ENCODE results near the gene CERS2.

The CERS2 gene

DNA sequence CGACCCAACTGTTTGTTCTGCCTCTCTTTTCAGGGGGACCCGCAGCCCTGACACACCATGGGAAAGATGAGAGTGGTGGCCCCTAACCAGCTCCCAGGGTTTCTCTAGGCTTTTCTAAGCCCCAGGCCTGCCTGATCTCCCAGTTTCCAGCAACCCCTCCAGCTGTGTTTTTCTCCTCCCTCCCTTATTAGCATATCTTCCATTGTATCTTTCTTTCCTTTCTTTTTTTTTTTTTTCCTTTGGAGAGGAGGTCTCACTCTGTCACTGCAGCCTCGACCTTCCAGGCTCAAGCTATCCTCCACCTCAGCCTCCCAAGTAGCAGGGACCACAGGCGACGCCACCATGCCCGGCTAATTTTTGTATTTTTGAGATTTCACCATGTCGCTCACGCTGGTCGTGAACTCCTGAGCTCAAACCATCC, 1.8 kb upstream of the CERS2 start:
- Histone ChIP-seq H3K27me3 (ENCODE audit: control insufficient read depth, insufficient read depth, low read length) (no peaks in the 10 kb centered on the region), H3K27ac (ENCODE audit: low read length) (no peak overlapping the region), H3K4me1 (ENCODE audit: control insufficient read depth, low read depth, low read length) (peaks cover 43% of the 10 kb centered on the region), H3K9me3 (ENCODE audit: control insufficient read depth, low read depth, low read length) (no peaks in the 10 kb centered on the region), H3K4me3 (ENCODE audit: low read length) (no peak overlapping the region), H3K9ac (ENCODE audit: low read length) (no peak overlapping the region), H3K36me3 (ENCODE audit: control insufficient read depth, low read depth, low read length) (no peaks in the 10 kb centered on the region)

DNA sequence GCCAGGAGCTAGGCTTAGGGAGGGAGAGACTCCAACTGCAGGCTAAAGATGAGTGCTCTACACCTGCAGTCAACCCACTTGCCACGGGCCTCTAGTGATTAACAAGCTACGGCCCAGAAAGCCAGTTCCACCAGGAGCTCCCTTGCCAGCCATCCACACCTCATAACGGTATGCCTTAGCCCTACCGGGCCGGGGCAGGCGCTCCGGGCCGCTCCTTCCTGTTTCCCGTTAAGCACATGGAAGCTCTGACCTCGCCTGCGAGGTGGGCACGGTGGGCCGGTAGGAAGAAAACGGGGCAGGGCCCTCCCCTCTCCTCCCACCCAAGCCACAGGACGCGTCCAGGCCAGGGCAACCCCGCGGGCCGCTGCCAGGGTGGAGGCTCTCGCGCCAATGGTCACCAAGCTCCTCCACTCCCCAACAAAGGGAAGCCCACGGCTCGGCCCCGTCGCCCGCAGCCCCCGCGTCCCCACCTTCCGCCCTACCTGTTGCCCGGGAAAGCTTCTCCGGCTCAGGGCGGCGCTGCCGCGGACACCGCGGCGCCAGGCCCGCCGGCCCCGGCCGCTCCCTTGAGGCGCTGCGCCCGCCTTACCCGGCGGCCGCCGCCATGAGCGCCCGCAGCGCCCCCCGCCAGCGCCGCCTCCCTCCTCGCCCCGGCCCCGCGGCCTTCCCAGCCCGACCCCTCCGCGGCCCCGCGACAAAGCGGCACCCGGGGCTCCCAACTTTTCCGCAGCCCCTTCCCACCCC, 627 bp downstream of the CERS2 start:
- Histone ChIP-seq H3K4me1 (ENCODE audit: control insufficient read depth, low read depth, low read length) (peaks cover 47% of the 10 kb centered on the region), H3K27ac (ENCODE audit: low read length) (no peak overlapping the region), H3K9me3 (ENCODE audit: control insufficient read depth, low read depth, low read length) (no peaks in the 10 kb centered on the region), H3K4me3 (ENCODE audit: low read length) (peak overlapping the region; percentile 91), H3K36me3 (ENCODE audit: control insufficient read depth, low read depth, low read length) (peaks cover under 1% of the 10 kb centered on the region), H3K27me3 (ENCODE audit: control insufficient read depth, insufficient read depth, low read length) (no peaks in the 10 kb centered on the region), H3K9ac (ENCODE audit: low read length) (peak overlapping the region; percentile 87)

DNA sequence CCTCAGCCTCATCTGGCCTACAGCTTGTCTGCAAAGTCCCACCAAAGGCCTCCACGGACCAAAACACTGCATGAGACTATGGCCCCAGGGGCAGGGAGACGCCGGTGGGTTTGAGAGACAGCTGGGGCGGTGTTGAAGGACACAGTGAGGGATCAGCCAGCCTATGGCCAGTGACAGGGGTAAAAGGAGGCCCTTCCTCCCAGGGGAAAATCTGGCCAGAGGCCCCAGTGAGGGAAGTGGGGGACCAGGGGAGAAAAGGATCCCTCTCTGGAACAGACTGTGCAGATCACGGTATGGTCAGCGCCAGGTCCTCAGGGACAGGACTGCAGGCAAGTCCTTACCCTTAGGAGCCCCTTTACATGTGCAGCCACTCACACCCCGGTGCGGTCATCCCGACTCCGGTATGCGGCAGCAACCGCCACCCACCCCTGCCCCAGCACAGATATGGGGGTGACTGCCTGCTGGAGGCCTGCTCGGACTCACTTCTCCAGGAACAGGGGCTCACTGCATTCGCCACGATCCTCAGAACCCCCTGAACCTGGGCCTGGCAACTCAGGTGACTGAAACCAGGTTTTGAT, 1.3 kb downstream of the CERS2 start:
- Histone ChIP-seq H3K9ac (ENCODE audit: low read length) (peak overlapping the region; percentile 87), H3K4me1 (ENCODE audit: control insufficient read depth, low read depth, low read length) (peaks cover 47% of the 10 kb centered on the region), H3K27me3 (ENCODE audit: control insufficient read depth, insufficient read depth, low read length) (no peaks in the 10 kb centered on the region), H3K4me3 (ENCODE audit: low read length) (peak overlapping the region; percentile 91), H3K36me3 (ENCODE audit: control insufficient read depth, low read depth, low read length) (peaks cover 7% of the 10 kb centered on the region), H3K9me3 (ENCODE audit: control insufficient read depth, low read depth, low read length) (no peaks in the 10 kb centered on the region), H3K27ac (ENCODE audit: low read length) (no peak overlapping the region)

- Histone ChIP-seq H3K27me3 (ENCODE audit: control insufficient read depth, insufficient read depth, low read length) (no peaks in the 10 kb centered on the region), H3K9me3 (ENCODE audit: control insufficient read depth, low read depth, low read length) (no peaks in the 10 kb centered on the region), H3K4me3 (ENCODE audit: low read length) (peak overlapping the region; percentile 91), H3K27ac (ENCODE audit: low read length) (no peak overlapping the region), H3K4me1 (ENCODE audit: control insufficient read depth, low read depth, low read length) (peaks cover 46% of the 10 kb centered on the region), H3K36me3 (ENCODE audit: control insufficient read depth, low read depth, low read length) (peaks cover 16% of the 10 kb centered on the region), H3K9ac (ENCODE audit: low read length) (peak overlapping the region; percentile 5)
These were observed 2.2 kb downstream of the CERS2 start for GRCh38 chr1:150972417-150972940.

- peak overlapping the region; percentile 5 for H3K9ac ChIP-seq (ENCODE audit: low read length)
- H3K4me1 ChIP-seq (ENCODE audit: control insufficient read depth, low read depth, low read length) = peaks cover 39% of the 10 kb centered on the region
- peaks cover 23% of the 10 kb centered on the region for H3K36me3 ChIP-seq (ENCODE audit: control insufficient read depth, low read depth, low read length)
- H3K27me3 ChIP-seq (ENCODE audit: control insufficient read depth, insufficient read depth, low read length) = no peaks in the 10 kb centered on the region
- H3K27ac ChIP-seq (ENCODE audit: low read length) = no peak overlapping the region
- H3K9me3 ChIP-seq (ENCODE audit: control insufficient read depth, low read depth, low read length) = no peaks in the 10 kb centered on the region
- H3K4me3 ChIP-seq (ENCODE audit: low read length) = peak overlapping the region; percentile 91
These were observed 2.8 kb downstream of the CERS2 start for GRCh38 chr1:150971583-150972416.

- no peak overlapping the region for H3K9ac ChIP-seq (ENCODE audit: low read length)
- H3K4me3 ChIP-seq (ENCODE audit: low read length) = peak overlapping the region; percentile 91
These were observed 3.6 kb downstream of the CERS2 start for GRCh38 chr1:150970808-150971582.

DNA sequence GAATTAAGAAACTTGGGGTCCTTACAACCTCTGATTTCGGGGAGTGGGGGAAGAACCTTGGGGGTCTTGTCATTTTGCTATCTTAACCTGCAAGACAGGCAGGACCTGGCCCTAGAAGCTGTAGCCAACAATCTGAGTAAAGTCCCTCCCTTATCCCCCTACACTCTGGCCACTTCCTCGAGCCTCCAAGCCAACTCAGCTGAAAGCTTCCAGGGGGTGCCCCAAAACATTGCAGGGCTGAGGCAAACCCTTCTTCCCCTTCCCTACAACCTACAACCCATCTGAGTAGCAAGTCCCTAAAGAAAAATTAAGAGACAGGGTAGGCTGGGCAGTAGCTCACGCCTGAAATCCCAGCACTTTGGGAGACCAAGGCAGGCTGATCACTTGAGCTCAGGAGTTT, 5.0 kb downstream of the CERS2 start:
- Histone ChIP-seq H3K9ac (ENCODE audit: low read length) (no peak overlapping the region), H3K27ac (ENCODE audit: low read length) (no peak overlapping the region), H3K4me3 (ENCODE audit: low read length) (no peak overlapping the region), H3K27me3 (ENCODE audit: control insufficient read depth, insufficient read depth, low read length) (no peaks in the 10 kb centered on the region), H3K36me3 (ENCODE audit: control insufficient read depth, low read depth, low read length) (peaks cover 44% of the 10 kb centered on the region), H3K9me3 (ENCODE audit: control insufficient read depth, low read depth, low read length) (no peaks in the 10 kb centered on the region), H3K4me1 (ENCODE audit: control insufficient read depth, low read depth, low read length) (peaks cover 30% of the 10 kb centered on the region)

More at GRCh38 chr1:150970808-150971582, 3.6 kb downstream of the CERS2 start:
- Histone ChIP-seq H3K27ac (ENCODE audit: low read length) (no peak overlapping the region), H3K27me3 (ENCODE audit: control insufficient read depth, insufficient read depth, low read length) (no peaks in the 10 kb centered on the region), H3K4me1 (ENCODE audit: control insufficient read depth, low read depth, low read length) (peaks cover 31% of the 10 kb centered on the region), H3K9me3 (ENCODE audit: control insufficient read depth, low read depth, low read length) (no peaks in the 10 kb centered on the region), H3K36me3 (ENCODE audit: control insufficient read depth, low read depth, low read length) (peaks cover 31% of the 10 kb centered on the region)

GRCh38 chr1:150968491-150968890, 6.1 kb downstream of the CERS2 start:
- no peak overlapping the region for H3K4me3 ChIP-seq (ENCODE audit: low read length)
- no peaks in the 10 kb centered on the region for H3K27me3 ChIP-seq (ENCODE audit: control insufficient read depth, insufficient read depth, low read length)
- peaks cover 56% of the 10 kb centered on the region for H3K36me3 ChIP-seq (ENCODE audit: control insufficient read depth, low read depth, low read length)
- H3K9ac ChIP-seq (ENCODE audit: low read length) = no peak overlapping the region
- H3K4me1 ChIP-seq (ENCODE audit: control insufficient read depth, low read depth, low read length) = peaks cover 30% of the 10 kb centered on the region
- no peak overlapping the region for H3K27ac ChIP-seq (ENCODE audit: low read length)
- no peaks in the 10 kb centered on the region for H3K9me3 ChIP-seq (ENCODE audit: control insufficient read depth, low read depth, low read length)

DNA sequence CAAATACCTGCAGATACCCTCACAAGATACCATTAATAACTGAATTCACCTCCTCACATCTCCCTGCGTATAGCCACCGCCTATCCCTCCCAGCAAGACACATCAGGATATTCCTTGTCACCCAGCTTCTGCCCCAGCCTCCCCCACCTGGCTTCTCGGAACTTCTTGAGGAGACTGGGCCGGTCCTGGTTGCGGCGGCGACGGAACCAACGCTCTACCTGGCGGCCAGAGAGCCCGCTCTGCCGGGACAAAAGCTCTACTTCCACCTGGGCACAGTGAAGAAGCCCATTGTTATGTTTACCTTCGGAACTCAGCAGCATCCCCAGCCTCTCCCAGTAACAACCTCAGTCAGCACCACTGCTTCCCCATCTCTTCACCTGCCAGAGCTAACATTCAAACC, 6.7 kb downstream of the CERS2 start:
- Histone ChIP-seq H3K36me3 (ENCODE audit: control insufficient read depth, low read depth, low read length) (peaks cover 61% of the 10 kb centered on the region), H3K27ac (ENCODE audit: low read length) (no peak overlapping the region)

DNA sequence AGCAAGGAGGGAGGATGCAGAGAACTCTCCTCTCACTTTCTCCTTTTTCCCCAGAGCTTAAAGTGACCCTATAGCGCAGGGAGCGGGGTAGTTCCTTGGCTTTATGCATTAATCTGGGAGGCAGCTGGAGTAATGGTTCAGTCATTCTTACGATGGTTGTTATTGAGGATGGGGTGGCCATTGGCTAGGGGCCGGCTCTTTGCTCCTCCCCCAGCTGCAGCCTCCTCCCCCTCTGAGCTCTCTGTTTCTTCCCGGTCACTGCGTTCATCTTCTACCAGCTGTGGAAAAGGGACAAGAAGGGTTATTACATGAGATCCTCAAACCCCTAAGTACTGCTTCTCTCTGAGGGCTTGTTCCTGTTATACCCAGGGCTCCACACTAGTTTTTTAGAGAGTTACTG, 8.6 kb downstream of the CERS2 start:
- H3K27me3 ChIP-seq (ENCODE audit: control insufficient read depth, insufficient read depth, low read length) = no peaks in the 10 kb centered on the region
- no peak overlapping the region for H3K4me3 ChIP-seq (ENCODE audit: low read length)
- peaks cover 78% of the 10 kb centered on the region for H3K36me3 ChIP-seq (ENCODE audit: control insufficient read depth, low read depth, low read length)
- no peaks in the 10 kb centered on the region for H3K9me3 ChIP-seq (ENCODE audit: control insufficient read depth, low read depth, low read length)
- H3K4me1 ChIP-seq (ENCODE audit: control insufficient read depth, low read depth, low read length) = peaks cover 5% of the 10 kb centered on the region
- H3K9ac ChIP-seq (ENCODE audit: low read length) = no peak overlapping the region
- H3K27ac ChIP-seq (ENCODE audit: low read length) = no peak overlapping the region

More for the DNA sequence above, 6.7 kb downstream of the CERS2 start:
- H3K9ac ChIP-seq (ENCODE audit: low read length) = no peak overlapping the region
- H3K9me3 ChIP-seq (ENCODE audit: control insufficient read depth, low read depth, low read length) = no peaks in the 10 kb centered on the region
- peaks cover 24% of the 10 kb centered on the region for H3K4me1 ChIP-seq (ENCODE audit: control insufficient read depth, low read depth, low read length)
- no peak overlapping the region for H3K4me3 ChIP-seq (ENCODE audit: low read length)
- no peaks in the 10 kb centered on the region for H3K27me3 ChIP-seq (ENCODE audit: control insufficient read depth, insufficient read depth, low read length)

- Histone ChIP-seq H3K9ac (ENCODE audit: low read length) (no peak overlapping the region), H3K27me3 (ENCODE audit: control insufficient read depth, insufficient read depth, low read length) (no peaks in the 10 kb centered on the region), H3K4me1 (ENCODE audit: control insufficient read depth, low read depth, low read length) (peaks cover under 1% of the 10 kb centered on the region), H3K27ac (ENCODE audit: low read length) (no peak overlapping the region), H3K9me3 (ENCODE audit: control insufficient read depth, low read depth, low read length) (no peaks in the 10 kb centered on the region), H3K4me3 (ENCODE audit: low read length) (no peak overlapping the region), H3K36me3 (ENCODE audit: control insufficient read depth, low read depth, low read length) (peaks cover 82% of the 10 kb centered on the region)
These were observed 9.0 kb downstream of the CERS2 start for GRCh38 chr1:150965605-150966004.
